Muscle layer of colon (tissue), 2 donors: ENCODE measurements around the gene MS4A4A.

Experiments used
- H3K27ac ChIP-seq: one replicate; pipeline ENCODE4 v1.7.0; 2013; ENCODE audit warnings: low read depth, mild to moderate bottlenecking, low read length, moderate library complexity
- H3K27me3 ChIP-seq, 2 donors: one replicate each; pipeline ENCODE4 v1.7.0; 2013; ENCODE audit warnings: low read length in 2 of 2, mild to moderate bottlenecking in 2 of 2; ENCODE audit not compliant: insufficient read depth in 2 of 2, control insufficient read depth in 1 of 2
- H3K36me3 ChIP-seq: one replicate; pipeline ENCODE4 v1.7.0; 2013; ENCODE audit warnings: mild to moderate bottlenecking, low read length; ENCODE audit not compliant: insufficient read depth
- H3K4me1 ChIP-seq: one replicate; pipeline ENCODE4 v1.7.0; 2013; ENCODE audit warnings: mild to moderate bottlenecking, low read length; ENCODE audit not compliant: insufficient read depth
- H3K4me3 ChIP-seq, 2 donors: one replicate each; pipeline ENCODE4 v1.7.0; 2013; ENCODE audit warnings: low read length in 2 of 2, low read depth in 1 of 2, mild to moderate bottlenecking in 1 of 2, moderate library complexity in 1 of 2
- H3K9ac ChIP-seq: one replicate; pipeline ENCODE4 v1.7.0; 2013; ENCODE audit warnings: low read length
- H3K9me3 ChIP-seq: one replicate; pipeline ENCODE4 v1.7.0; 2013; ENCODE audit warnings: mild to moderate bottlenecking, low read length
- donor health status: abdominal sarcoma.
- donor health status: Adenocarcinoma of cecum.

The MS4A4A gene

DNA sequence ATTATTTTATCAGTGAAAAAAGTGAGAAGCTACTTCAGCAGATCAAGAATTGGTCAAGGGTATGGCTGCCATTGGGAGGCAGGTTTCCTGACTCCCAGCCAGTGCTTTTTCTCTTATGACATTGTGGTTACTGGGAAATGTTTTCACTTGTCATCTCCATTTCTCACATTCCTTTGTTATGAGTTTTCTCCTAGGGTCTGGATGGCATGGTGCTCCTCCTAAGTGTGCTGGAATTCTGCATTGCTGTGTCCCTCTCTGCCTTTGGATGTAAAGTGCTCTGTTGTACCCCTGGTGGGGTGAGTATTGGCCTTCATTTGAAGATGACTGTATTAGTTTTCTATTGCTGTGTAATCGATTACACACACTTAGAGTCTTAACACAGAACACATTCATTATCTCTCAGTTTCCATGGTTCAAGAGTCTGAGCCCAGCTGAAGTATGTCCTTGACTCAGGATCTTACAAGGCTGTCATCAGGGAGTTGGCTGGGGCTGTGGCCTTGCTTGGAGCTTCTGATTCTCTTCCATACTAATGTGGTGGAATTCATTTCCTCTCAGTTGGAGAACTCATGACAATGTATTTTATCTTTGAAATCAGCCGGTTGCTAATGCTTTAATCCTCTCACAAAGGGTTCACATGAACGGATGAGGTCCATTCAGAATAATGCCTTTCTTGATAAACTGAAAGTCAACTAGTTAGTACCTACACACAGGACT lies 25.6 kb downstream of the MS4A4A start:
- Histone ChIP-seq H3K4me1 (no peaks in the 10 kb centered on the region), H3K9ac (no peak overlapping the region), H3K27me3 (no peaks in the 10 kb centered on the region), H3K4me3 (no peak overlapping the region), H3K27ac (no peak overlapping the region), H3K36me3 (no peaks in the 10 kb centered on the region), H3K9me3 (no peaks in the 10 kb centered on the region)

DNA sequence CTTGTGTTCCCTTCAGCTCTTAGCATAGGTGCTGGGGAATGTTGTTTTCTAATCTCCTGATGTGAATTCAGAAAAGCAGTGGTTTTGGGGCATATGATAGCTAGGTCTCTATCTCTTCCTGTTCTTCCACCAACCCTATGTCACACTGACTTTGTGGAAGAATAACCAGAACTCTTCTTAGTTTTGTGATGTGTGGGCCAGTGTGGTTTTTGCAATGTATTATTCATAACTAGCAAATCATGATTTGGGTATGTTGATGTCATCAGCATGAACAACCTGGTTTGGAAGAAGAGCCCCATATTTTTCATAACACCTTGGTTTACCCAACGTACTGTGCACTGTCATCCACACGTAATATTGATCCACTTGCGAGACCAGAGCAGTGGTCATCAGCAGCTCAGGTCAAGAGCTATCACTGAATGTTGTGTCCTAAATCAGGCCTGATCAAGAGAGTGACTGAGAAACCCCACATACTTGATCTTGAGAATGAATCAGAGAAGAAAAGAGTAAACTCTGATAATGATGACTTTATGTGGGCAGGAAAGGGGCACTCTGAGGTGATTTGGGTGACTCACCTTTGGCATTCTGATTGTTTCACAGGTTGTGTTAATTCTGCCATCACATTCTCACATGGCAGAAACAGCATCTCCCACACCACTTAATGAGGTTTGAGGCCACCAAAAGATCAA lies 27.2 kb downstream of the MS4A4A start:
- no peaks in the 10 kb centered on the region for H3K27me3 ChIP-seq
- H3K36me3 ChIP-seq, result no peaks in the 10 kb centered on the region
- H3K9me3 ChIP-seq, result no peaks in the 10 kb centered on the region
- no peaks in the 10 kb centered on the region for H3K4me1 ChIP-seq
- H3K4me3 ChIP-seq, result no peak overlapping the region
- no peak overlapping the region for H3K9ac ChIP-seq
- H3K27ac ChIP-seq, result no peak overlapping the region

DNA sequence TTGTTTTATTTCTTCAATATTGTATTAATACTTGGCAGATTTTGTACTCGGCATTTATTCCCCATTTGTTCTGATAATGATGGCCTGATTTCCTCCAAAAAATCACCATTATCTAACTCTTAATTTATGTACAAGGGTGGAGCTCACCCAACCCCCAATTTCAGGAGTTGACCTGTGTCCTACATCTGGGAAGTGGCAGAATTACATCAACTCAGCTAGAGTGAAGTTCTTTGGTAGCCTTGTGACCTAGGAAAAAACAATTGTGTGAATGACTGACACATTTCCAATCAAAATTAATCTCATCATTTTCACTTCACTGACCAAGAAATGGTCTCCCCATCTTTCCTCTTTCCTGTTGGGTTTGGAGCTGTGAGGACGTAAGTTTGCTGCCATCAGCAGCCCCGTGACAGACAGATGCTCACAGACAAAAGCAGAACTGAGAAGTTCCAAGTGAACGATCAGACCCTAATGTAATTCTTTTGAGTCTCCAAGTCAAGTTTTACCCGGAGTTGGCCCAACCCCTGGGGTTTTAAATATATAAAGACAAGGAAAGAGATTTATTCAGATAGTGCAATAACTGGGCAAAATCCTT lies 30.0 kb downstream of the MS4A4A start:
- Histone ChIP-seq H3K9ac (no peak overlapping the region), H3K9me3 (no peaks in the 10 kb centered on the region), H3K27ac (no peak overlapping the region), H3K4me3 (no peak overlapping the region), H3K4me1 (no peaks in the 10 kb centered on the region), H3K36me3 (no peaks in the 10 kb centered on the region), H3K27me3 (no peaks in the 10 kb centered on the region)

DNA sequence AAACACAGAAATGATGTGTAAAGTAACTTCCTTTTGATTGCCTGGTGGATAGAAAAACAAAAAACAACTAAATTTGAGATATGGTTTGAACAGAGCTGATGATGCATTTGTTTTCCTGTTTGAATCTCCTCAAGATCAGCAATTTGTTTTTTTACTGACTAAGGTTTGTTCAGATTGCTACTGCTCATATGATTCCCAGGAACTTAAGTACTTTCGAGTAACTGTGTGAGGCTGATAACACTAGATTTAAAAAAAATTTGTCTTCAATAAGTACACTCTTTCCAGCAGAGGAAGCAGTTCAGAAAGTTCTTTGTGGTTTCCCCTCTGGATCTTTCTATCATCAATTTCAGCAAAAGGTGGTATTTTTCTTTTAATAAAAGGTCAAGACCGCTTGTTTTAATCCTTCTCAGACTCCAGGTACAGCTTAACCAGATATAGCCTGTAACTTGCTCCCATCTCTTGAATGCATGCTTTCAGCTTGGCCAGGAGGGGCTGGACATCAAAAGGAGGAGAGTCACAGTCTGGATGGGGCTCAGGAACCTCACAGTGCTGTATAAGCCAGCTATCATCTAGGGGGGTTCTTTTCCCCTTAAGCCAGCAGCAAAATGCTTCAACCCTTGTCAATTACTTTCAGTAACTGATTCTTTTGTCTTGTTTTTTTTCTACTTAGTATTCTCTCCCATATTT lies 34.3 kb downstream of the MS4A4A start:
- Histone ChIP-seq H3K27me3 (no peaks in the 10 kb centered on the region), H3K36me3 (no peaks in the 10 kb centered on the region), H3K4me3 (no peak overlapping the region), H3K27ac (no peak overlapping the region), H3K9me3 (peaks cover 4% of the 10 kb centered on the region), H3K4me1 (no peaks in the 10 kb centered on the region), H3K9ac (no peak overlapping the region)

DNA sequence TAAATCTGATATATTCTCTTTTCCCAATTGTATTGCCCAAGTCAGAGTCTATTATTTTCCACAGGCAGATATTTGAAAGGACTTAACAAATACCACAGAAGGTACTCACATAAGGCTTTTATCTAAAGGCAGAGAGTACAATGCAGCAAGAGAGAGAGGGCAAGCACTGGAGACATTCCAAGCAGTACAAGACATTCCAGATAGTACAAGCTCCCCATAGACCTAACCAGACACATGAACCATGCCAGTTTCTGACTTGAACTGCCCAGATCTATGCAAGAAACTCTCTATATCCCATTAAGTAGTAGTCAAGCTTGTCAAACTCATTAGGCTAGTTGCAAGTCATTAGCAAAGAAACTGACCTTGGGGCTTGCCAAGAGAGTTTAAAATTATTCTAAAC lies 35.4 kb downstream of the MS4A4A start:
- no peaks in the 10 kb centered on the region for H3K4me1 ChIP-seq

DNA sequence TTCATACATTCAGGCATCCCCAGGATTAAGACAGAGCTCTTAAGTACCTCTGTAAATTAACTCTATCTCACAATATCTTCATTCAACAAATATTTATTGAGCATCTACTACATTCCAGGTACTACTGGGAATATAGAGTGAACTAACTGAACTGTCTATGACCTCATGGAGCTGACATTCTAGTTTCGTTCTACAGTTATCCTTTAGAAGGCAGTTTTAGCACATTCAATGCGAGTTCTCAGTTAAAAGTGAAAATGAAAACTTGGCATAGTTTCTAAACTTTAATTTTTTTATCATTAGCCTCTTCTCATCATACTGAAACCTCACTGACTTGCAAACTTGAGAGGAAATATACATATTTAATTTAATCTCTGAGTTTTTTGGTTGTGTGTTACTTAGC lies 35.9 kb downstream of the MS4A4A start:
- no peaks in the 10 kb centered on the region for H3K4me1 ChIP-seq
- no peaks in the 10 kb centered on the region for H3K27me3 ChIP-seq
- H3K9me3 ChIP-seq, result peaks cover 4% of the 10 kb centered on the region
- H3K27ac ChIP-seq, result no peak overlapping the region
- H3K4me3 ChIP-seq, result no peak overlapping the region
- no peak overlapping the region for H3K9ac ChIP-seq
- no peaks in the 10 kb centered on the region for H3K36me3 ChIP-seq

More for the DNA sequence above, 35.4 kb downstream of the MS4A4A start:
- H3K36me3 ChIP-seq, result no peaks in the 10 kb centered on the region
- no peak overlapping the region for H3K4me3 ChIP-seq
- H3K9me3 ChIP-seq, result peaks cover 4% of the 10 kb centered on the region
- no peak overlapping the region for H3K27ac ChIP-seq
- H3K27me3 ChIP-seq, result no peaks in the 10 kb centered on the region
- no peak overlapping the region for H3K9ac ChIP-seq

DNA sequence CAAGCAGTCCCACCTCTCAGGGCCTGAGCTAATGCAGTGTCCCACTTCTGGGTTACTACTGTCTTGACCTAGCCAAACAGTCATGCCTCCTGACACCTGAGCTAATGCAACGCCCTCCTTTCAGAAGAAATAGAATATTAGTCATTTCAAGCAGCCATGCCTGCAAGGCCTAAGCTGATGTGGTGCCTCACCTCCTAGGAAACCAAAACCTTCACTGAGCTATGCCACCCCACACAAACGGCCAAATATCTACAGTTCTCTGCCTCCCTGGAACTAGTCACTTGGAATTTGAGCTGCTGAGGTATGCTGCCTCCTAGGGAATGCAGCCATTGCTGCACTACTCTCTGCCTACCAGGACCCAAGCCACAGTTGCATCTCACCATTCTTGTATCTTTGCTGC lies 38.3 kb downstream of the MS4A4A start:
- H3K27me3 ChIP-seq, result no peaks in the 10 kb centered on the region
- no peaks in the 10 kb centered on the region for H3K4me1 ChIP-seq
- no peak overlapping the region for H3K9ac ChIP-seq
- H3K9me3 ChIP-seq, result peaks cover 4% of the 10 kb centered on the region
- no peak overlapping the region for H3K27ac ChIP-seq
- H3K4me3 ChIP-seq, result no peak overlapping the region
- H3K36me3 ChIP-seq, result no peaks in the 10 kb centered on the region

DNA sequence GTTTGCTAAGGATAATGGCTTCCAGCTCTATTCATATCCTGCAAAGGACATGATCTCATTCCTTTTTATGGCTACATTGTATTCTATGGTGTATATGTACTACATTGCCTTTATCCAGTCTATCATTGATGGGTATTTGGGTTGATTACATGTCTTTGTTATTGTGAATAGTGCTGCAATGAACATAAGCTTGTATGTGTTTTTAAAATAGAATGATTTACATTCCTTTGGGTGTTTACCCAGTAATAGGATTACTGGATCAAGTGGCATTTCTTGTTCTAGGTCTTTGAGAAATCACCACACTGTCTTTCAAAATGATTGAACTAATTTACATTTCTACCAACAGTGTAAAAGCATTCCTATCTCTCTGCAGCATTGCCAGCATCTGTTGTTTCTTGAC lies 40.6 kb downstream of the MS4A4A start:
- H3K27me3 ChIP-seq, result no peaks in the 10 kb centered on the region
- H3K9ac ChIP-seq, result no peak overlapping the region
- no peaks in the 10 kb centered on the region for H3K4me1 ChIP-seq
- no peaks in the 10 kb centered on the region for H3K36me3 ChIP-seq
- no peak overlapping the region for H3K27ac ChIP-seq
- H3K4me3 ChIP-seq, result no peak overlapping the region
- peaks cover 4% of the 10 kb centered on the region for H3K9me3 ChIP-seq

DNA sequence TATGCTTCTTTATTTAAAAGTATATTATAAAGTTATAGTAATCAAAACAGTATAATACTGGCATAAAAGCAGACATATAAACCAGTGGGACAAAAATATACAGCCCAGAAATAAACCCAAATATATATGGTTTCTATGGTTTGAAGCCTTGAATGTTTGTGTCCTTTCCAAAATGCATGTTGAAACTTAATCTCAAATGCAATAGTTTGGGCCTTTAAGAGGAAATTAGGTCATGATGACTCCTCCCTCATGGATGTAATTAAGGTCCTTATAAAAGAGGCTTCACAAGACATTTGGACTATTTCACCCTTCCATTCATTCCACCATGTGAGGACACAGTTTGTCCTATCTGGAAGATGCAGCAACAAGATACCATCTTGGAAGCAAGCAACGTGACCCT lies 46.5 kb downstream of the MS4A4A start, which contains the start of gene MS4A6E:
Gene MS4A6E (plus strand): TSS at position 301 of the 400 bp plus-strand sequence. CDS start 7,641 bp downstream, outside the sequence.
- Histone ChIP-seq H3K9ac (no peak within 1 kb of the TSS), H3K36me3 (no peaks in the 10 kb centered on the region), H3K27me3 (no peaks in the 10 kb centered on the region), H3K4me1 (no peaks in the 10 kb centered on the region), H3K9me3 (no peaks in the 10 kb centered on the region), H3K4me3 (no peak within 1 kb of the TSS), H3K27ac (no peak within 1 kb of the TSS)

DNA sequence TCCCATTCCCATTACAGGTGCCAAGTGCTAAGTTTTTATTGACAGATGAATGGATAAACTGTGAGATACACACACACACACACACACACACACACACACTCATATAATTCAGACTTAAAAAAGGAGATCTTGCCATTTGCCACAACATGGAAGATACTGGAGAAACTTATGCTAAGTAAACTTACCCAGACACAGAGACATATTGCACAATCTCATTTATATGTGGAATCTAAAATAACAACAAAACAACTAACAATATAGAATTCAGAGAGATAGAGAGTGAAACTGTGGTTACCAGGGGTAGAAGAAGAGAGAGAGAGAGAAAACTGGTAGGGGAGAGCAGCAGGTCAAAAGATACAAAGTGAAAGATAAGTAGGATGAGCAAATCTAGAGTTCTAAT lies 48.0 kb downstream of the MS4A4A start:
- H3K9me3 ChIP-seq, result no peaks in the 10 kb centered on the region
- H3K4me1 ChIP-seq, result no peaks in the 10 kb centered on the region
- no peak overlapping the region for H3K4me3 ChIP-seq
- H3K27ac ChIP-seq, result no peak overlapping the region
- H3K27me3 ChIP-seq, result no peaks in the 10 kb centered on the region
- no peaks in the 10 kb centered on the region for H3K36me3 ChIP-seq
- H3K9ac ChIP-seq, result no peak overlapping the region

DNA sequence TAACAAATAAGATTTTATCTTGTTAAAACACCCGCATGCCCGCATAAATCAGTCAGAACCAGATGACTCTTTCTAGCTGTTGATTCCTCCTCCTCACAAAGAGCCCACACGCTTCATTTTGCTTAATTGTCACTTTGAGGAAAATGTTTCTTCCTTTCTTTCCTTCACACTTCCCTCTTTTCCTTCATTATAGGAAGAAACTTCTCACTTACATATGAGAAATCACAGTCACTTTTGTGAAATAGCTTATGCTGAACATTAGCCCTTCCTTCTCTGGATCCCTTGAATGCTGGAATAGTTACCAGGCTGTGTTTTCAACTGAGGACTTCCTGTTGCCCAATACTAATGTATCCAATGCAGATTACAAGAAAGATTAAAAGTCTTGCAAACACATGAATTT lies 52.4 kb downstream of the MS4A4A start:
- no peaks in the 10 kb centered on the region for H3K4me1 ChIP-seq

More for the DNA sequence above, 52.4 kb downstream of the MS4A4A start:
- Histone ChIP-seq H3K27me3 (no peaks in the 10 kb centered on the region), H3K9ac (no peak overlapping the region), H3K9me3 (no peaks in the 10 kb centered on the region), H3K4me3 (no peak overlapping the region), H3K36me3 (no peaks in the 10 kb centered on the region), H3K27ac (no peak overlapping the region)
